GM13977 (cell line): ENCODE data around the gene SRRM2.

Experiments
- DNase-seq: peaks from one replicate; pipeline ENCODE4 v3.0.0; 2012; ENCODE audit warnings: low spot score
- CTCF ChIP-seq: IDR thresholded peaks from 2 replicates; pipeline ENCODE4 v1.5.1; 2012; ENCODE audit warnings: mild to moderate bottlenecking, control low read depth; ENCODE audit not compliant: insufficient read depth; ENCODE audit errors: extremely low read depth, missing control alignments
- in situ Hi-C: fragments of 300-500 bp; cut with MboI; formaldehyde crosslinking; loops from one replicate; pipeline ENCODE4 v1.12.0; 2022; ENCODE audit warnings: low sequenced_read_pairs, low pct_unique_long_range_greater_than_20kb, mixed read lengths, inconsistent platforms; ENCODE audit not compliant: unreplicated experiment

Gene SRRM2

GRCh38 chr16:2761886-2762583 lies 9.6 kb downstream of the SRRM2 start:
- in situ Hi-C loops, result no loop called here
- no peak for TF ChIP-seq CTCF
- no peak for DNase-seq

- no peak for DNase-seq
- TF ChIP-seq CTCF, result no peak
Measured at GRCh38 chr16:2762711-2763110, 10.3 kb downstream of the SRRM2 start.

GRCh38 chr16:2763173-2763572 lies 10.7 kb downstream of the SRRM2 start:
- in situ Hi-C loops, result no loop called here
- no peak for DNase-seq
- TF ChIP-seq CTCF, result no peak

More at GRCh38 chr16:2762711-2763110, 10.3 kb downstream of the SRRM2 start:
- in situ Hi-C loops, result no loop called here

GRCh38 chr16:2764718-2765117 lies 12.3 kb downstream of the SRRM2 start:
- no peak for TF ChIP-seq CTCF
- in situ Hi-C loops, result no loop called here
- DNase-seq, result no peak

- no peak for TF ChIP-seq CTCF
- in situ Hi-C loops, result no loop called here
- no peak for DNase-seq
Measured at GRCh38 chr16:2765462-2766404, 13.3 kb downstream of the SRRM2 start.

GRCh38 chr16:2766430-2767139 lies 14.1 kb downstream of the SRRM2 start:
- in situ Hi-C loops, result no loop called here
- no peak for TF ChIP-seq CTCF
- DNase-seq, result no peak
